Muscle of back (tissue), 11 donors: ENCODE measurements around the gene SMYD3. TPM values are rescaled to one million over a fixed set of nuclear protein-coding genes. Genes with fewer than 3 reads are reported as not detected.

Source experiments
- DNase-seq, 3 donors: peaks; one replicate each; pipeline versions ENCODE4 v3.0.0 to v3.0.0-alpha.2; 2013
- polyA plus RNA-seq, 10 donors: library from polyadenylated mRNA; unstranded; fragments of 120-200 nt; gene quantifications; one replicate each; pipeline ENCODE4 v1.2.1, GENCODE V29; 2013; ENCODE audit not compliant: insufficient read length in 10 of 10

The SMYD3 gene
- polyA plus RNA-seq, 10 donors = 7.0 to 11.3 (median 9.9) TPM

GRCh38 chr1:246476771-246477170, 30.3 kb downstream of the SMYD3 start:
- no peak for DNase-seq

DNA sequence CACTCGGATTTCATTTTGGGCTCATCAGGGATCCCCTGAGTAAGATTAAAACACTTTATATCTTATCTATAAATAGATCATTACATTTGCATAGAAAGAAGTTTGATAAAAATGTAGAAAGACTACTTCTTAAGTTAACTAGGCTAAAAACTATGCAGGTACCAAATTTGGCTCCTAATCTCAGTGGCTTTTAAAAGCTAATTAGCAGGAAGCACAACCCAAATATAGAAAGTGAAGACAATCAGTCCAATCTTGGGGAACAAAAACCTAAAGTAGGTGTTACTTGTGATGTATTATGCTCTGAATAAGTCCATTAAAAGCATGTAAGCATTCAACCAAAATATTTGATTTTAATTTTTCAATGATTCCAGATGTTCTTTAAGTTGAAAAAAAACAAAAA, 35.4 kb downstream of the SMYD3 start:
- DNase-seq = no peak

DNA sequence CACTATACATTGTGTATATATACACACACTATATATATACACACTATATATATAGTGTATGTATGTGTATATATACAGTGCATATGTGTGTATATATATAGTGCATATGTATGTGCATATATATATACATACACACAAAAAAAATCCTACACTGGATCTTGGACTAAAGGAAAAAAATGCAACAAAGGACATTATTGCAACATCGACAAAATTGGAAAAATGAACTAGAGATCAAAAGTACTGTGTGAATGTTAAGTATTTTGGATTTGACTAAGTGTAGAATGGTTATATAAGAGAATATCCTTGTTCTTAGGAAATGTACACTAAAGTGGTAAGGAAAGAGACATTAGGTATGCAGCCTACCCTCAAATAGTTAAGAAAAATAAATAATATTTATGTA, 36.5 kb downstream of the SMYD3 start:
- no peak for DNase-seq

GRCh38 chr1:246462986-246463385, 44.1 kb downstream of the SMYD3 start:
- no peak for DNase-seq

GRCh38 chr1:246460406-246460805, 46.7 kb downstream of the SMYD3 start:
- no peak for DNase-seq

GRCh38 chr1:246459221-246459620, 47.9 kb downstream of the SMYD3 start:
- DNase-seq = no peak

DNA sequence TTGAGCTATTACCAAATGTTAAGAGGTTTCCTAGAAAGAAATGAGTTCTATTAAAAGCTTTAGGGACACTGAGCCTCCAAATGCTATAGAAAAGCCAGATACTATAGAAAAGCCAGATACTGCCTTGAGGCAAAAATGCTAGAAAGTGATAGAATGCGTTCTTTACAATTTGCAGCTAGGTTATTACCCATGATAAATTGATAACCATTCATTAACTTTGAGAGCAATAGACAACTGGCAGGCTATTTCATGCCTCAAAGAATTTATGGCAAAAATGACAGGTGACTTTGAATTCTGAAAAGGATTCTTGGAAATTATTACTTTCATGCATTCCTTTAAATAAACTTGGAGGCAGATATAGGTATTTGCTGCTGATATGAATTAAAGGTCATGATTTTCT, 51.6 kb downstream of the SMYD3 start:
- no peak for DNase-seq

GRCh38 chr1:246454655-246455054, 52.4 kb downstream of the SMYD3 start:
- DNase-seq = no peak

DNA sequence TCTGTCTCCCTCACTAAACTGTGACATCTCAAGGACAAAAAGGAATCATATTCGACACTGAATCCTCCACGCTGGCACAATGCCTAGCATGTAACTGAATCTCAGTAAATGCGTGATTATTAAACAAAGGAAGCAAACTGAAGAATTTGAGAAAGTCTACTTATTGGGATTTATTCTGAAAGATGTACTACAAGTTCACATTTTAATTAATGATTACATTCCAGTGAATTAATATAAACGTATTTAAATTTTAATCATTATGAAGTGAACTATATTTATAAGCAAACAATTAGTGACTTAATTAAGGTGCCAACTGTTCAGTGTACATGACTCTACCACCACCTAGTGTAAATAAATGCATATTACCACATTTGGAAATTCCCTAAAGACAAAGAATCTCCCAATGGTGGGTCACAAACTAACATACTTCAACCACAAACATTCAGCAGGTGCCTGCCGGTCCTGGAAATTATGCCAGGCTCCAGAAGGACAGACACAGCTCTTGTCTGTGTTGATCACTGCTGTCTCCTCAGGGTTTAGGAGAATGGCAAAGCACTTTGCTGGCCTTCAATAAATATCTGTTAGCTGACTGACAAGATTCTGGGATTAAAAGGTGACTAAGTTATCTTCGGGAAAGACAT, 56.3 kb downstream of the SMYD3 start:
- DNase-seq = peak in 1 of 3 donors; percentile 13

- DNase-seq = no peak
Observed at GRCh38 chr1:246448373-246448772, 58.7 kb downstream of the SMYD3 start.

- no peak for DNase-seq
Observed at GRCh38 chr1:246447501-246447900, 59.6 kb downstream of the SMYD3 start.

DNA sequence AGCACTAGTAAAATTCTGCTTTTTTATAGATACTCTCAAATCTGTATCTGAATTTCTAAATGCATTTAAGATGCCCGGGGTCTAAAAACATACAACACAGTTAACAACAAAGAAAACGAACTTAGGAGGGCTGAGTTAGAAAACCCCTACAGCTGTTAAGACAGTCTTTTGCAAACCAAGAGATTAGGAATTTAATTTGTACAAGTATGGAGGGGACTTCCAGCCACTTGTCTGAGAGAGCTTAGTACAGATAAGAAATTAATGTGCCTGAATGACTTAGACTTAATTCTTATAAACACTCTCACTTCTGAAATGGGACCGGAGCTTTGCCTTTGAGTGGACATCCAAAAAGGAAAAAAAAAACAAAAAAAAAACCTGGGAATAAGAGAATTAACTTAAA, 61.6 kb downstream of the SMYD3 start:
- DNase-seq = no peak

- DNase-seq = no peak
Observed at GRCh38 chr1:246444617-246445016, 62.5 kb downstream of the SMYD3 start.

- peak in 2 of 3 donors; percentile 16 to 34 for DNase-seq
Observed at GRCh38 chr1:246437961-246438360, 69.1 kb downstream of the SMYD3 start.

- no peak for DNase-seq
Observed at GRCh38 chr1:246435421-246436041, 71.5 kb downstream of the SMYD3 start.

- no peak for DNase-seq
Observed at GRCh38 chr1:246434335-246434734, 72.7 kb downstream of the SMYD3 start.

GRCh38 chr1:246428542-246429308, 78.4 kb downstream of the SMYD3 start:
- DNase-seq = peak in 1 of 3 donors; percentile 91

- no peak for DNase-seq
Observed at GRCh38 chr1:246427611-246428010, 79.5 kb downstream of the SMYD3 start.

DNA sequence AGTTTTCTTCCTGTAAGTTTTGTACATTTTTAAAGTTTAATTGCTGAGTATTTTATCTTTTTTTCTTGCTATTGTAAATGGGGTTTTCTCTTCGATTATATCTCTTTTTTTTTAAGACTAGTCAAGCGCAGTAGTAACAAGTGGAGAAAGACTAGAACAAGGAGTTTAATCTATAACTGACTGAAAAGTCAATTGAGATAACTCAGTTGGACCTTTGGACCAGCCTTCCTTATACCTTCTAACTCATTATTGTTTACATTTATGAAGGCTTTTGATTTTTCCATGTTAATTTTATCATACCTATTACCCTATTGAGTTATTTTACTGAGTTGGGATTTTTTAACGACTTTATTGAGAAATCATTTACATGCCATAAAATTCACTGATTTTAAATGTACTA, 81.2 kb downstream of the SMYD3 start:
- DNase-seq = no peak

DNA sequence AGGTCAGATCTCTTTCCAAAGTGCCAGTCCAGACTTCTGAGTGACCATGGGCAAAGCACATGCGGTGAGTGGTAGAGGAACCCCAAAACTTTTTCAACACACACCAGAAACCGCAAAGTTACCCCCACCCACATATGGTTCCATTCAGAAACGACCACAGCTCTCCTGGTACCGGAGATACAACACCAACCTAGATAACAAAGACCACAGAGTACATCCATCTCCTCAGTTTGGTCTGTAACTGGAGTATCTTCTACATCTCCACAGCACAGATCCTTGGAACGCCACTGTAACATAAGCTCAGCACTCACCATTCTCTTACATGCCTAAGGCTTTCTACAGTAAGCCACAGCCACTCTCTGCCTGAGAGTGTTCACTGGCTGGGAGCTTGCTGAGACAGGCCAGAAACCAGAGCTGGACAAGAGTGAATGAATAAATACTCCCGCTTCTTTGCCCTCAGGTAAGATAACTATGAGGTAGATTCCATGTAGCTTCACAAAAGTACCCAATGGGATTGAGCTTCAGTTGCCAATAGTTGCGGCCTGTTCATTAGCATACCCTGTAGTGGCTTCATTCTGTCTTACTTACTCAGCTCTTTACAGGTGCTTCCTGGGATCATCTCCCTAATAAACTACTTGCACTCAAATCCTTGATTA, 81.8 kb downstream of the SMYD3 start:
- no peak for DNase-seq

- DNase-seq = no peak
Observed at GRCh38 chr1:246420300-246420699, 86.8 kb downstream of the SMYD3 start.

DNA sequence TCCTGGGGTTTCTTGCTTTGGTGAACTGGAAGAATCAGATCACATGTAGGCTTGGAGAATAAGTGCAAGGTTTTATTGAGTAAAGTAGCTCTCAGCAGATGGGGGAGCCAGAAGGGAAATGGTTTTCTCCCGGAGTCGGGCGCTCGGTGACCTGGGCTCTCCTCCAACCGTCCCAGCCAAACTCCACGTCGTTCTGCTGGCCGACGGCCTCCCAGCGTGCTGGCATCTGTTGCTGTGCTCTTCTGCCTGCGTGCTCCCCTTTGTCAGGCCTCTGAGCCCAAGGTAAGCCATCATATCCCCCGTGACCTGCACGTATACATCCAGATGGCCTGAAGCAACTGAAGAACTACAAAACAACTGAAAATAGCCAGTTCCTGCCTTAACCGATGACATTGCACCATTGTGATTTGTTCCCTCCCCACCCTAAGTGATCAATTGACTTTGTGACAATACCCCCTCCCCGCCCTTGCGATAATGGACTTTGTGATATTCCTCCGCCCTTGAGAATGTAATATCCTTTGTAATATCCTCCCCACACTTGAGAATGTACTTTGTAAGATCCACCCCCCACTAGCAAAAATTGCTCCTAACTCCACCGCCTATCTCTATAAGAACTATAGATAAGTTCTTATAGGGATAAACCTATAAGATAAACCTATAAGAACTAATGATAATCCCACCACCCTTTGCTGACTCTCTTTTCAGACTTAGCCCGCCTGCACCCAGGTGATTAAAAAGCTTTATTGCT, 88.3 kb downstream of the SMYD3 start:
- DNase-seq = peak in 1 of 3 donors; percentile 16
